Activated CD8-positive, alpha-beta memory T cell treated with anti-CD3 and anti-CD28 coated beads, Interleukin-2, amount 10 ng/mL, durations not matched to agents 7 days and 5 days (primary cell): ENCODE results near the gene UBAC1. TPM values are rescaled to one million over a fixed set of nuclear protein-coding genes. Genes with fewer than 3 reads are reported as not detected.

Experiments used
- ATAC-seq: fragments of 150-1000 bp; cut with Tn5 transposase; one replicate; pipeline ENCODE4 v1.10.0; 2021; ENCODE audit warnings: moderate library complexity
- CTCF ChIA-PET: fragments of 350-600 bp; sonication (Branson Sonifier 250); formaldehyde crosslinking; loops from one replicate; lab custom pipeline; 2021; ENCODE audit warnings: antibody characterized with exemption; lab: Charles Lee
- DNase-seq: peaks from one replicate; pipeline ENCODE4 v3.0.0-alpha.2; 2020
- H3K27ac Mint-ChIP-seq: one replicate; pipeline ENCODE4 v1.8.0; 2021; ENCODE audit warnings: mild to moderate bottlenecking, mixed read lengths
- H3K27me3 Mint-ChIP-seq: one replicate; pipeline ENCODE4 v1.8.0; 2021; ENCODE audit warnings: mixed read lengths
- H3K36me3 Mint-ChIP-seq: one replicate; pipeline ENCODE4 v1.8.0; 2021; ENCODE audit warnings: mild to moderate bottlenecking, mixed read lengths
- H3K4me1 Mint-ChIP-seq: one replicate; pipeline ENCODE4 v1.8.0; 2021; ENCODE audit warnings: mixed read lengths
- H3K4me3 Mint-ChIP-seq: one replicate; pipeline ENCODE4 v1.8.0; 2021; ENCODE audit warnings: mild to moderate bottlenecking, moderate library complexity, mixed read lengths
- H3K9me3 Mint-ChIP-seq: one replicate; pipeline ENCODE4 v1.8.0; 2022; ENCODE audit warnings: low read depth, mixed read lengths
- total RNA-seq, 2 experiments: library from RNA; stranded (reverse); gene quantifications; one replicate each; pipeline ENCODE4 v1.2.3, GENCODE V29; 2021

Gene UBAC1
- total RNA-seq, 2 experiments from 2014 or later: 32.6 to 36.5 TPM

GRCh38 chr9:135890190-135891026, 70.8 kb downstream of the UBAC1 start:
- Mint-ChIP-seq H3K27me3 (no peaks in the 10 kb centered on the region), H3K36me3 (peaks cover 3% of the 10 kb centered on the region), H3K4me1 (peaks cover 36% of the 10 kb centered on the region), H3K4me3 (no peak overlapping the region), H3K9me3 (no peaks in the 10 kb centered on the region), H3K27ac (no peak overlapping the region)
- CTCF ChIA-PET: interaction anchor here (1.1 kb wide), 1 partner anchor 79 kb away, joined by 3 read pairs; no protein-coding TSS in a partner anchor
- no peak for ATAC-seq
- no peak for DNase-seq

GRCh38 chr9:135889564-135890189, 71.5 kb downstream of the UBAC1 start:
- ATAC-seq (no peak), DNase-seq (no peak)
- Mint-ChIP-seq H3K27me3 (no peaks in the 10 kb centered on the region), H3K9me3 (no peaks in the 10 kb centered on the region), H3K4me1 (peaks cover 39% of the 10 kb centered on the region), H3K4me3 (no peak overlapping the region), H3K36me3 (no peaks in the 10 kb centered on the region), H3K27ac (no peak overlapping the region)
- CTCF ChIA-PET: no interaction called here

- Mint-ChIP-seq H3K36me3 (no peaks in the 10 kb centered on the region), H3K27me3 (no peaks in the 10 kb centered on the region), H3K4me1 (peaks cover 39% of the 10 kb centered on the region), H3K9me3 (no peaks in the 10 kb centered on the region), H3K4me3 (no peak overlapping the region), H3K27ac (no peak overlapping the region)
- CTCF ChIA-PET: no interaction called here
- ATAC-seq: no peak
- no peak for DNase-seq
These were observed 72.3 kb downstream of the UBAC1 start for GRCh38 chr9:135888766-135889394.

GRCh38 chr9:135888126-135888765, 72.9 kb downstream of the UBAC1 start:
- Mint-ChIP-seq H3K4me1 (peaks cover 40% of the 10 kb centered on the region), H3K9me3 (no peaks in the 10 kb centered on the region), H3K27me3 (no peaks in the 10 kb centered on the region), H3K4me3 (no peak overlapping the region), H3K36me3 (no peaks in the 10 kb centered on the region), H3K27ac (no peak overlapping the region)
- CTCF ChIA-PET: no interaction called here
- no peak for DNase-seq
- no peak for ATAC-seq

GRCh38 chr9:135887585-135888050, 73.6 kb downstream of the UBAC1 start:
- Mint-ChIP-seq H3K4me1 (peaks cover 39% of the 10 kb centered on the region), H3K36me3 (no peaks in the 10 kb centered on the region), H3K27ac (peak overlapping the region; percentile 65), H3K27me3 (no peaks in the 10 kb centered on the region), H3K4me3 (peak overlapping the region; percentile 44), H3K9me3 (no peaks in the 10 kb centered on the region)
- peak; percentile 90 for ATAC-seq
- CTCF ChIA-PET: no interaction called here
- DNase-seq: peak; percentile 83

GRCh38 chr9:135887021-135887507, 74.1 kb downstream of the UBAC1 start:
- H3K9me3 Mint-ChIP-seq: no peaks in the 10 kb centered on the region
- peak overlapping the region; percentile 44 for H3K4me3 Mint-ChIP-seq
- DNase-seq (no peak), ATAC-seq (peak; percentile 10)
- H3K4me1 Mint-ChIP-seq: peaks cover 39% of the 10 kb centered on the region
- H3K27me3 Mint-ChIP-seq: no peaks in the 10 kb centered on the region
- CTCF ChIA-PET: no interaction called here
- H3K27ac Mint-ChIP-seq: peak overlapping the region; percentile 65
- no peaks in the 10 kb centered on the region for H3K36me3 Mint-ChIP-seq

- H3K9me3 Mint-ChIP-seq: no peaks in the 10 kb centered on the region
- H3K4me3 Mint-ChIP-seq: no peak overlapping the region
- H3K4me1 Mint-ChIP-seq: peaks cover 39% of the 10 kb centered on the region
- H3K27me3 Mint-ChIP-seq: no peaks in the 10 kb centered on the region
- CTCF ChIA-PET: no interaction called here
- DNase-seq: no peak
- peak overlapping the region; percentile 65 for H3K27ac Mint-ChIP-seq
- no peaks in the 10 kb centered on the region for H3K36me3 Mint-ChIP-seq
- ATAC-seq: no peak
These were observed 74.8 kb downstream of the UBAC1 start for GRCh38 chr9:135886147-135886981.

GRCh38 chr9:135885100-135885853, 75.9 kb downstream of the UBAC1 start:
- ATAC-seq (no peak), DNase-seq (no peak)
- no peaks in the 10 kb centered on the region for H3K36me3 Mint-ChIP-seq
- no peaks in the 10 kb centered on the region for H3K9me3 Mint-ChIP-seq
- peaks cover 39% of the 10 kb centered on the region for H3K4me1 Mint-ChIP-seq
- no peaks in the 10 kb centered on the region for H3K27me3 Mint-ChIP-seq
- no peak overlapping the region for H3K27ac Mint-ChIP-seq
- CTCF ChIA-PET: no interaction called here
- H3K4me3 Mint-ChIP-seq: no peak overlapping the region

GRCh38 chr9:135884328-135885035, 76.7 kb downstream of the UBAC1 start:
- DNase-seq (no peak), ATAC-seq (no peak)
- no peak overlapping the region for H3K27ac Mint-ChIP-seq
- no peak overlapping the region for H3K4me3 Mint-ChIP-seq
- H3K36me3 Mint-ChIP-seq: no peaks in the 10 kb centered on the region
- CTCF ChIA-PET: no interaction called here
- no peaks in the 10 kb centered on the region for H3K27me3 Mint-ChIP-seq
- H3K9me3 Mint-ChIP-seq: no peaks in the 10 kb centered on the region
- peaks cover 39% of the 10 kb centered on the region for H3K4me1 Mint-ChIP-seq

GRCh38 chr9:135883410-135884089, 77.6 kb downstream of the UBAC1 start:
- Mint-ChIP-seq H3K4me3 (no peak overlapping the region), H3K36me3 (no peaks in the 10 kb centered on the region), H3K27me3 (no peaks in the 10 kb centered on the region), H3K9me3 (no peaks in the 10 kb centered on the region), H3K4me1 (peaks cover 34% of the 10 kb centered on the region), H3K27ac (no peak overlapping the region)
- ATAC-seq (no peak), DNase-seq (no peak)
- CTCF ChIA-PET: no interaction called here
